Liver (tissue), 9 donors: ENCODE data around the gene SLC25A45. TPM values are rescaled to one million over a fixed set of nuclear protein-coding genes. Genes with fewer than 3 reads are reported as not detected.

Source experiments
- DNase-seq: peaks from one replicate; pipeline ENCODE4 v3.0.0-alpha.2; 2017; ENCODE audit warnings: low spot score
- H3K27ac ChIP-seq, 2 donors: one replicate each; pipeline ENCODE4 v1.7.0; 2013; ENCODE audit warnings: inconsistent platforms in 2 of 2, low read length in 2 of 2, control low read depth in 1 of 2, low read depth in 1 of 2, mild to moderate bottlenecking in 1 of 2
- H3K27me3 ChIP-seq, 4 donors: one replicate each; pipeline versions ENCODE4 v1.6.1 to v1.7.0; 2013; ENCODE audit warnings: low read length in 3 of 4, inconsistent platforms in 1 of 4, mild to moderate bottlenecking in 1 of 4, moderate library complexity in 1 of 4; ENCODE audit not compliant: control insufficient read depth in 4 of 4, insufficient read depth in 4 of 4
- H3K36me3 ChIP-seq, 4 donors: one replicate each; pipeline versions ENCODE4 v1.6.1 to v1.7.0; 2013; ENCODE audit warnings: low read length in 3 of 4, mild to moderate bottlenecking in 3 of 4, low read depth in 1 of 4, moderate library complexity in 1 of 4; ENCODE audit not compliant: control insufficient read depth in 4 of 4, insufficient read depth in 3 of 4
- H3K4me1 ChIP-seq, 4 donors: one replicate each; pipeline versions ENCODE4 v1.6.1 to v1.7.0; 2013; ENCODE audit warnings: low read length in 3 of 4, mild to moderate bottlenecking in 3 of 4, moderate library complexity in 1 of 4; ENCODE audit not compliant: control insufficient read depth in 4 of 4, insufficient read depth in 4 of 4
- H3K4me3 ChIP-seq, 3 donors: one replicate each; pipeline versions ENCODE4 v1.6.1 to v1.7.0; 2013; ENCODE audit warnings: low read length in 3 of 3, control low read depth in 1 of 3, low read depth in 1 of 3, mild to moderate bottlenecking in 1 of 3
- H3K9ac ChIP-seq, 2 donors: one replicate each; pipeline ENCODE4 v1.7.0; 2013; ENCODE audit warnings: low read length in 2 of 2, mild to moderate bottlenecking in 2 of 2, moderate library complexity in 2 of 2, control low read depth in 1 of 2, low read depth in 1 of 2
- H3K9me3 ChIP-seq, 4 donors: one replicate each; pipeline versions ENCODE4 v1.6.1 to v1.7.0; 2013; ENCODE audit warnings: low read length in 3 of 4; ENCODE audit not compliant: control insufficient read depth in 4 of 4
- ATF3 ChIP-seq: IDR thresholded peaks from 2 replicates; pipeline ENCODE4 v1.6.1; 2016; ENCODE audit warnings: antibody characterized with exemption
- EGR1 ChIP-seq, 2 donors: IDR thresholded peaks; 2 replicates each; pipeline ENCODE4 v1.6.1; 2016 to 2018; ENCODE audit warnings: antibody characterized with exemption in 2 of 2, low read depth in 2 of 2
- FOXA1 ChIP-seq: IDR thresholded peaks from 2 replicates; pipeline ENCODE4 v1.6.1; 2016; ENCODE audit warnings: antibody characterized with exemption
- FOXA2 ChIP-seq: IDR thresholded peaks from 2 replicates; pipeline ENCODE4 v1.6.1; 2016; ENCODE audit warnings: antibody characterized with exemption
- GABPA ChIP-seq, 2 donors: IDR thresholded peaks in 1 of 2; conservative IDR thresholded peaks in 1 of 2; 2 replicates each; pipeline ENCODE4 v1.6.1; 2016; ENCODE audit warnings: antibody characterized with exemption in 2 of 2, mild to moderate bottlenecking in 1 of 2, moderate library complexity in 1 of 2
- HNF4A ChIP-seq, 2 donors: conservative IDR thresholded peaks; 2 replicates each; pipeline ENCODE4 v1.6.1; 2016; ENCODE audit warnings: antibody characterized with exemption in 2 of 2, mild to moderate bottlenecking in 2 of 2
- HNF4G ChIP-seq: IDR thresholded peaks from 2 replicates; pipeline ENCODE4 v1.6.1; 2016; ENCODE audit warnings: antibody characterized with exemption
- JUND ChIP-seq, 2 donors: IDR thresholded peaks; 2 replicates each; pipeline ENCODE4 v1.6.1; 2016; ENCODE audit warnings: antibody characterized with exemption in 2 of 2
- MAX ChIP-seq: IDR thresholded peaks from 2 replicates; pipeline ENCODE4 v1.6.1; 2016; ENCODE audit warnings: antibody characterized with exemption
- NR2F2 ChIP-seq: IDR thresholded peaks from 2 replicates; pipeline ENCODE4 v1.6.1; 2016; ENCODE audit warnings: antibody characterized with exemption
- RAD21 ChIP-seq, 2 donors: IDR thresholded peaks; 2 replicates each; pipeline ENCODE4 v1.6.1; 2016; ENCODE audit warnings: antibody characterized with exemption in 2 of 2, mild to moderate bottlenecking in 2 of 2
- REST ChIP-seq: IDR thresholded peaks from 2 replicates; pipeline ENCODE4 v1.6.1; 2016; ENCODE audit warnings: antibody characterized with exemption, mild to moderate bottlenecking
- RXRA ChIP-seq, 2 donors: IDR thresholded peaks; 2 replicates each; pipeline ENCODE4 v1.6.1; 2017 to 2018; ENCODE audit warnings: antibody characterized with exemption in 2 of 2, mild to moderate bottlenecking in 1 of 2
- SP1 ChIP-seq: IDR thresholded peaks from 2 replicates; pipeline ENCODE4 v1.6.1; 2018; ENCODE audit warnings: antibody characterized with exemption, mild to moderate bottlenecking
- YY1 ChIP-seq: IDR thresholded peaks from 2 replicates; pipeline ENCODE4 v1.6.1; 2016; ENCODE audit warnings: antibody characterized with exemption, mild to moderate bottlenecking
- ZBTB33 ChIP-seq: IDR thresholded peaks from 2 replicates; pipeline ENCODE4 v1.6.1; 2016; ENCODE audit warnings: antibody characterized with exemption
- WGBS: extraction: QIAGEN DNeasy Blood & Tissue Kit; methylation state at CpG from one replicate; pipeline ENCODE4 v1.1.7; 2013; 5-methylcytosine and 5-hydroxymethylcytosine counted together
- polyA plus RNA-seq, 2 donors: library from polyadenylated mRNA; stranded (reverse) in 1 of 2; unstranded in 1 of 2; fragments of 200-250 nt in 1 of 2; fragments of >200 nt in 1 of 2; fragmentation: Nextera tagmentation in 1 of 2; extraction: Ambion mirVana in 1 of 2; gene quantifications; one replicate each; pipeline versions ENCODE4 v1.2.1 to v1.2.3, GENCODE V29; 2013 to 2015
- total RNA-seq, 2 donors: library from RNA; depleted of rRNA; stranded (reverse); fragments of >200 nt; gene quantifications; one replicate each; pipeline ENCODE4 v1.2.3, GENCODE V29; 2014
- donor health status: healthy.
- donor health status: healthy.
- donor health status: healthy.
- donor health status: healthy.
- donor health status: healthy.

SLC25A45 gene
- total and polyA plus RNA-seq, 4 donors: 4.5 to 6.8 (median 5.3) TPM

- WGBS: 95% methylated on average over 10 of the region's 10 CpGs
These were observed 17.4 kb upstream of the SLC25A45 start for GRCh38 chr11:65399845-65400244.

GRCh38 chr11:65399249-65399648 is 16.8 kb upstream of the SLC25A45 start:
- Histone ChIP-seq H3K4me3 (no peak overlapping the region), H3K4me1 (peaks cover 0 to 4% (median 0%) of the 10 kb centered on the region in 4 donors), H3K9me3 (no peaks in the 10 kb centered on the region), H3K36me3 (peaks cover 0 to 37% (median 9%) of the 10 kb centered on the region in 4 donors), H3K9ac (no peak overlapping the region), H3K27ac (no peak overlapping the region), H3K27me3 (no peaks in the 10 kb centered on the region)
- no peak for TF ChIP-seq YY1
- no peak for TF ChIP-seq FOXA1
- TF ChIP-seq RAD21 (IDR thresholded peaks at IDR 0.05): no peak
- TF ChIP-seq FOXA2: no peak
- TF ChIP-seq SP1: no peak
- no peak for TF ChIP-seq GABPA (IDR thresholded peaks at IDR 0.05 in 1 of 2, conservative IDR thresholded peaks at IDR 0.05 in 1 of 2)
- TF ChIP-seq HNF4A (conservative IDR thresholded peaks at IDR 0.05): no peak
- no peak for TF ChIP-seq RXRA (IDR thresholded peaks at IDR 0.05)
- TF ChIP-seq JUND (IDR thresholded peaks at IDR 0.05): no peak
- no peak for TF ChIP-seq NR2F2
- TF ChIP-seq HNF4G: no peak
- TF ChIP-seq ZBTB33: no peak
- no peak for TF ChIP-seq ATF3
- TF ChIP-seq REST: no peak
- WGBS: 96% methylated on average over 13 of the region's 13 CpGs
- DNase-seq: no peak

More at GRCh38 chr11:65399845-65400244, 17.4 kb upstream of the SLC25A45 start:
- H3K36me3 ChIP-seq: peaks cover 0 to 34% (median 9%) of the 10 kb centered on the region in 4 donors
- no peaks in the 10 kb centered on the region for H3K27me3 ChIP-seq
- no peak overlapping the region for H3K27ac ChIP-seq
- TF ChIP-seq ZBTB33 (no peak), GABPA (IDR thresholded peaks at IDR 0.05 in 1 of 2, conservative IDR thresholded peaks at IDR 0.05 in 1 of 2) (no peak), FOXA1 (no peak), NR2F2 (no peak), SP1 (no peak), JUND (IDR thresholded peaks at IDR 0.05) (no peak), MAX (no peak), EGR1 (IDR thresholded peaks at IDR 0.05; ENCODE audit: low read depth in 2 of 2) (no peak), ATF3 (no peak), RXRA (IDR thresholded peaks at IDR 0.05) (no peak), FOXA2 (no peak)
- H3K9ac ChIP-seq: no peak overlapping the region
- no peaks in the 10 kb centered on the region for H3K9me3 ChIP-seq
- no peak for DNase-seq
- peaks cover 0 to 4% (median 0%) of the 10 kb centered on the region in 4 donors for H3K4me1 ChIP-seq
- H3K4me3 ChIP-seq: no peak overlapping the region
